Ishikawa (cell line): ENCODE measurements around the gene MACROD2.

ENCODE experiments used
- CEBPB ChIP-seq: IDR thresholded peaks from 2 replicates; pipeline ENCODE4 v1.6.1; 2012
- CREB1 ChIP-seq: IDR thresholded peaks from 2 replicates; pipeline ENCODE4 v1.6.1; 2012; ENCODE audit warnings: low read depth
- EGR1 ChIP-seq: IDR thresholded peaks from 2 replicates; pipeline ENCODE4 v1.6.1; 2012
- EP300 ChIP-seq: IDR thresholded peaks from 2 replicates; pipeline ENCODE4 v1.6.1; 2012; ENCODE audit warnings: borderline replicate concordance
- FOXM1 ChIP-seq: IDR thresholded peaks from 2 replicates; pipeline ENCODE4 v1.6.1; 2012; ENCODE audit warnings: low read depth, borderline replicate concordance
- NFIC ChIP-seq: IDR thresholded peaks from 2 replicates; pipeline ENCODE4 v1.6.1; 2012
- RAD21 ChIP-seq: IDR thresholded peaks from 2 replicates; pipeline ENCODE4 v1.6.1; 2012; ENCODE audit warnings: low read depth
- REST ChIP-seq: IDR thresholded peaks from 2 replicates; pipeline ENCODE4 v1.6.1; 2012; ENCODE audit warnings: low read depth, mild to moderate bottlenecking
- TAF1 ChIP-seq: IDR thresholded peaks from 2 replicates; pipeline ENCODE4 v1.6.1; 2012; ENCODE audit warnings: low read depth, mild to moderate bottlenecking
- TCF12 ChIP-seq: IDR thresholded peaks from 2 replicates; pipeline ENCODE4 v1.6.1; 2012; ENCODE audit warnings: low read depth
- TEAD4 ChIP-seq: IDR thresholded peaks from 2 replicates; pipeline ENCODE4 v1.6.1; 2012
- YY1 ChIP-seq: IDR thresholded peaks from 2 replicates; pipeline ENCODE4 v1.6.1; 2012; ENCODE audit warnings: low read depth
- ZBTB7A ChIP-seq: IDR thresholded peaks from 2 replicates; pipeline ENCODE4 v1.6.1; 2012; ENCODE audit warnings: low read depth
- TF ChIP-seq, protein P1 (sequence below): IDR thresholded peaks from 2 replicates; pipeline ENCODE4 v1.6.1; 2012
- TF ChIP-seq, protein P2 (sequence below): IDR thresholded peaks from 2 replicates; pipeline ENCODE4 v1.6.1; 2012

Gene MACROD2

DNA sequence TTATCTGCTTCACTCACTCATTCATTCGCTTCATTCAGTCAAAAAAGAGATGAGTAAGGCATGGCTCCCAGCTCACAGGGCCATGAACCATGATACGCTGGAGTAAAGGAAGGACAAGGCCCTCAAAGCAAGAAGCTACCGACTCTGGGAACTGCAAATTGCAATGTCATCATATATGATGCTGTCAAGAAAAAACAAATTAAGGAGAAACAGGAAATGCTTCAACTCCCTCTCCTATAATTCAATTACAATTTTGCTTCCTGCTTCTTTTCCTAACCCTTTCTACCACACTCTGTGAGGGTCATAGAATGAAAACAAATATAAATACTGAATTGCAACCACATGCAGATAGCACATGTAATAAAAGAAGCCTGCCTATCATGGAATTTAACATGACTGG, 1067.8 kb downstream of the MACROD2 start:
- TF ChIP-seq, protein P1, sequence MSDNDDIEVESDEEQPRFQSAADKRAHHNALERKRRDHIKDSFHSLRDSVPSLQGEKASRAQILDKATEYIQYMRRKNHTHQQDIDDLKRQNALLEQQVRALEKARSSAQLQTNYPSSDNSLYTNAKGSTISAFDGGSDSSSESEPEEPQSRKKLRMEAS, result no peak
- TF ChIP-seq, protein P2, sequence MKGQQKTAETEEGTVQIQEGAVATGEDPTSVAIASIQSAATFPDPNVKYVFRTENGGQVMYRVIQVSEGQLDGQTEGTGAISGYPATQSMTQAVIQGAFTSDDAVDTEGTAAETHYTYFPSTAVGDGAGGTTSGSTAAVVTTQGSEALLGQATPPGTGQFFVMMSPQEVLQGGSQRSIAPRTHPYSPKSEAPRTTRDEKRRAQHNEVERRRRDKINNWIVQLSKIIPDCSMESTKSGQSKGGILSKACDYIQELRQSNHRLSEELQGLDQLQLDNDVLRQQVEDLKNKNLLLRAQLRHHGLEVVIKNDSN, result no peak
- TF ChIP-seq CEBPB, result no peak
- TF ChIP-seq RAD21, result no peak
- TF ChIP-seq TCF12, result no peak
- TF ChIP-seq FOXM1, result no peak

- no peak for TF ChIP-seq TCF12
- no peak for TF ChIP-seq FOXM1
- TF ChIP-seq ZBTB7A, result no peak
- TF ChIP-seq REST, result no peak
- TF ChIP-seq EGR1, result no peak
- no peak for TF ChIP-seq TEAD4
- no peak for TF ChIP-seq YY1
- no peak for TF ChIP-seq RAD21
- TF ChIP-seq, protein P2, result no peak
- no peak for TF ChIP-seq CEBPB
- TF ChIP-seq, protein P1, result no peak
- TF ChIP-seq TAF1, result no peak
- no peak for TF ChIP-seq CREB1
- no peak for TF ChIP-seq NFIC
- TF ChIP-seq EP300, result no peak
Measured at GRCh38 chr20:15064741-15065140, 1069.4 kb downstream of the MACROD2 start.

DNA sequence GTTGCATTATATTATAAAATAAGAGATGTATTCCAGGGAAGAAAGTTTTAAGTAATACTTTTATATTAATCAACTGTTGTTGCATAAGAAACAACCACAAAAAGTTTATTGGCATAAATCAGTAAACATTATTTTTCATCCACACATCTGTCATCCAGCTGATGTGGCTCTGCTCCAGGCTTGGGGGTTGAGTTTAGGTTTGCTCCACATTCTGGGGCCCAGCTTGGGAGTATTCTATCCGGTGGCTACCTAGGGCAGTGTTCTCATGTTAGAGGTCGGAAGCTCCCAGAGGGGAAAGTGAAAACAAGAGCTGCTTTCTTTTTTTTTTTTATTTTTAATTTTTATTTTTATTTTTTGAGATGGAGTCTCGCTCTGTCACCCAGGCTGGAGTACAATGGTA, 1070.5 kb downstream of the MACROD2 start:
- TF ChIP-seq CREB1 (no peak), NFIC (no peak)

GRCh38 chr20:15068486-15068885, 1073.2 kb downstream of the MACROD2 start:
- no peak for TF ChIP-seq TAF1
- TF ChIP-seq CREB1, result no peak
- no peak for TF ChIP-seq TCF12
- no peak for TF ChIP-seq FOXM1
- TF ChIP-seq, protein P2, result no peak
- no peak for TF ChIP-seq RAD21
- TF ChIP-seq YY1, result no peak
- TF ChIP-seq EGR1, result no peak
- TF ChIP-seq TEAD4, result no peak
- no peak for TF ChIP-seq ZBTB7A

DNA sequence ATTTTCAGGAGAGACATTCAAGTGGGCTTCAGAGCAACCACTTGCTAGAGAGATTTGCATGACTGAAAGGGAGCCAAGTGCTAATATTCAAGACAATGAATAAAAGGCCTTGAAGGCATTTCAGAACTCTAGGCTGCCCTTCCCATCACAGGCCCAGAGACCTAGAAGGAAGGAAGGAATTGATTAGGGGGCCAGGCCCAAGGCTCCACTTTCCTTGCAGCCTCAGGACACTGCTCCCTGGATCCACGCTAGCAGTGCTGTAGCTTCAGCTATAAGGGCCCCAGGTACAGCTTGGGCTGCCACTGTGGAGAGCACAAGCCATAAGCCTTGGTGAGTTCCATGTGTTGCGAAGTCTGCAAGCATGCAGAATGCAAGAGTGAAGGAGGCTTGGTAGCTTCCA, 1074.0 kb downstream of the MACROD2 start:
- TF ChIP-seq EGR1 (no peak), FOXM1 (no peak), CREB1 (no peak), REST (no peak), TAF1 (no peak), NFIC (no peak), TCF12 (no peak), TEAD4 (no peak), CEBPB (no peak), ZBTB7A (no peak), YY1 (no peak), EP300 (no peak), RAD21 (no peak)
- TF ChIP-seq, protein P2, result no peak
- TF ChIP-seq, protein P1, result no peak
